Fibroblast of lung (primary cell): ENCODE results near the gene DPM3. TPM values are rescaled to one million over a fixed set of nuclear protein-coding genes. Genes with fewer than 3 reads are reported as not detected.

Experiments used
- DNase-seq, 2 donors: peaks; one replicate each; pipeline versions ENCODE4 v3.0.0 to v3.0.0-alpha.2; 2010; ENCODE audit warnings: low read depth in 2 of 2
- H2AFZ ChIP-seq: 2 replicates; pipeline ENCODE4 v1.5.1; 2012; ENCODE audit warnings: low read length, control low read depth, inconsistent platforms
- H3K27ac ChIP-seq: 2 replicates; pipeline ENCODE4 v1.5.1; 2011; ENCODE audit warnings: low read length, control low read depth; ENCODE audit not compliant: insufficient read depth
- H3K27me3 ChIP-seq: 2 replicates; pipeline ENCODE4 v1.5.1; 2011; ENCODE audit warnings: mild to moderate bottlenecking, low read length; ENCODE audit not compliant: control insufficient read depth, insufficient read depth
- H3K36me3 ChIP-seq: 2 replicates; pipeline ENCODE4 v1.5.1; 2011; ENCODE audit warnings: low read length; ENCODE audit not compliant: control insufficient read depth, insufficient read depth
- H3K4me1 ChIP-seq: 2 replicates; pipeline ENCODE4 v1.5.1; 2011; ENCODE audit warnings: low read length; ENCODE audit not compliant: control insufficient read depth, insufficient read depth; ENCODE audit errors: extremely low read depth
- H3K4me2 ChIP-seq: 2 replicates; pipeline ENCODE4 v1.5.1; 2011; ENCODE audit warnings: low read length, control low read depth; ENCODE audit not compliant: insufficient read depth; ENCODE audit errors: extremely low read depth
- H3K4me3 ChIP-seq, 4 experiments: fragments of 200-600 bp in 1 of 4; sonication (generic) in 1 of 4; replicated peaks in 1 of 4; 2 replicates each; pipeline ENCODE4 v1.5.1; 2011 to 2016; ENCODE audit warnings: low read length in 4 of 4, low read depth in 3 of 4, mild to moderate bottlenecking in 3 of 4, control low read depth in 2 of 4, inconsistent platforms in 1 of 4, mixed read lengths in 1 of 4; ENCODE audit not compliant: insufficient read depth in 1 of 4; ENCODE audit errors: control extremely low read depth in 1 of 4
- H3K79me2 ChIP-seq: 2 replicates; pipeline ENCODE4 v1.5.1; 2012; ENCODE audit warnings: mild to moderate bottlenecking, low read length, inconsistent platforms; ENCODE audit not compliant: control insufficient read depth, insufficient read depth
- H3K9ac ChIP-seq: 2 replicates; pipeline ENCODE4 v1.5.1; 2011; ENCODE audit warnings: mild to moderate bottlenecking, low read length, control low read depth; ENCODE audit not compliant: insufficient read depth
- H3K9me3 ChIP-seq: 2 replicates; pipeline ENCODE4 v1.5.1; 2012; ENCODE audit warnings: low read depth, low read length; ENCODE audit not compliant: control insufficient read depth, insufficient read depth
- H4K20me1 ChIP-seq: 2 replicates; pipeline ENCODE4 v1.5.1; 2011; ENCODE audit warnings: low read length; ENCODE audit not compliant: control insufficient read depth, insufficient read depth; ENCODE audit errors: extremely low read depth
- EZH2 ChIP-seq: IDR thresholded peaks from 2 replicates; pipeline ENCODE4 v1.5.1; 2012; ENCODE audit warnings: low read length, control low read depth, mild to moderate bottlenecking; ENCODE audit errors: missing control alignments
- polyA plus RNA-seq, 2 donors: library from polyadenylated mRNA; depleted of rRNA in 1 of 2; stranded (reverse) in 1 of 2; unstranded in 1 of 2; fragments of >200 nt; gene quantifications; 2 replicates each; pipeline ENCODE4 v1.2.1, GENCODE V29; 2011 to 2012; ENCODE audit warnings: missing spikeins in 1 of 2
- total RNA-seq: library from RNA; depleted of rRNA; stranded (reverse); fragments of >200 nt; gene quantifications from 2 replicates; pipeline ENCODE4 v1.2.1, GENCODE V29; 2014
- TF ChIP-seq, protein P1 (sequence below), 2 donors: IDR thresholded peaks in 1 of 2; conservative IDR thresholded peaks in 1 of 2; 1 replicate in 1 of 2; 2 replicates in 1 of 2; pipeline ENCODE4 v1.5.1; 2011 to 2012; ENCODE audit warnings: low read length in 2 of 2, control low read depth in 1 of 2, inconsistent platforms in 1 of 2, low read depth in 1 of 2, mild to moderate bottlenecking in 1 of 2

DPM3 gene
- total and polyA plus RNA-seq, 2 donors (not counting 1 experiment from before 2014, with no cell fraction given): 31.9 to 40.5 TPM

DNA sequence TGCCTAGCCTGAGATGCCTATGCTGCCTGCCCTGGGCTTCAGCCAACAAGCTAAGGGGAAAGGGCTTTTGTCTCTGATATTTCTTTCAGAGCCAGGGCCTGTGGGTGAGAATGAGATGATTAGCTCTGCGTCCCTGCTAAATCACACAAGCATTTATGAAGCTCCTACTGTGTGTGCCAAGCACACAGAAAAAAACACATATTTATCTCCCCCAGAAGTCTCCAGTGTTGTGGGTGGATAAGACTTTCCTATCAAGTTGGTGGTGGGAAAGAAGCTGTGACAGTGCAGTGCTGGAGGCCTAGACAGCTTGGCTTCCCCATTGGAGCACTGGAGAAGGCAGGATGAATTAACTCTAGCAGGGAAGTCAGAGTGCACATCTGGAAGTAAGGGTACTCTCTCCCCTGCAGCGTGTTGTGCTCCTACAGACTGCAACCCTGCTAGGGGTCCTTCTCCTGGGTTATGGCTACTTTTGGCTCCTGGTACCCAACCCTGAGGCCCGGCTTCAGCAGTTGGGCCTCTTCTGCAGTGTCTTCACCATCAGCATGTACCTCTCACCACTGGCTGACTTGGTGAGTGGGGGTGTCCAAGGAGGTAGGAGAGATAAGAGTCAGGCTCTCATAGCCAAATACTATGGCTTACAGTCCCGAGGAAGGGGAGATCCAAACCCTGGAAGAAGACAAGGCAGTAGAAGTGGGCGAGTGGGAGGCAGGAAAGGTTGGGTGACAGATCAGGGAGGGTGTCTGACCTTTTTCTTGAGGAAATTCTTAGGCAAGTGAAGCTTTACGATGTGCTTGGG, 3.0 kb downstream of the DPM3 start:
- Histone ChIP-seq H3K27ac (no peak overlapping the region), H4K20me1 (no peaks in the 10 kb centered on the region), H3K36me3 (no peaks in the 10 kb centered on the region), H3K27me3 (peaks cover 4% of the 10 kb centered on the region), H3K4me3 (peak overlapping the region; percentile 41 to 81 (median 63)), H3K4me1 (peaks cover 18% of the 10 kb centered on the region), H2AFZ (no peak overlapping the region), H3K79me2 (peaks cover 22% of the 10 kb centered on the region), H3K4me2 (peak overlapping the region; percentile 90), H3K9me3 (no peaks in the 10 kb centered on the region), H3K9ac (peak overlapping the region; percentile 6)
- no peak for DNase-seq
- TF ChIP-seq EZH2: no peak
- TF ChIP-seq, protein P1, sequence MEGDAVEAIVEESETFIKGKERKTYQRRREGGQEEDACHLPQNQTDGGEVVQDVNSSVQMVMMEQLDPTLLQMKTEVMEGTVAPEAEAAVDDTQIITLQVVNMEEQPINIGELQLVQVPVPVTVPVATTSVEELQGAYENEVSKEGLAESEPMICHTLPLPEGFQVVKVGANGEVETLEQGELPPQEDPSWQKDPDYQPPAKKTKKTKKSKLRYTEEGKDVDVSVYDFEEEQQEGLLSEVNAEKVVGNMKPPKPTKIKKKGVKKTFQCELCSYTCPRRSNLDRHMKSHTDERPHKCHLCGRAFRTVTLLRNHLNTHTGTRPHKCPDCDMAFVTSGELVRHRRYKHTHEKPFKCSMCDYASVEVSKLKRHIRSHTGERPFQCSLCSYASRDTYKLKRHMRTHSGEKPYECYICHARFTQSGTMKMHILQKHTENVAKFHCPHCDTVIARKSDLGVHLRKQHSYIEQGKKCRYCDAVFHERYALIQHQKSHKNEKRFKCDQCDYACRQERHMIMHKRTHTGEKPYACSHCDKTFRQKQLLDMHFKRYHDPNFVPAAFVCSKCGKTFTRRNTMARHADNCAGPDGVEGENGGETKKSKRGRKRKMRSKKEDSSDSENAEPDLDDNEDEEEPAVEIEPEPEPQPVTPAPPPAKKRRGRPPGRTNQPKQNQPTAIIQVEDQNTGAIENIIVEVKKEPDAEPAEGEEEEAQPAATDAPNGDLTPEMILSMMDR (conservative IDR thresholded peaks at IDR 0.05 in 1 of 2, IDR thresholded peaks at IDR 0.05 in 1 of 2; ENCODE audit: low read depth in 1 of 2, low read length in 2 of 2): no peak

DNA sequence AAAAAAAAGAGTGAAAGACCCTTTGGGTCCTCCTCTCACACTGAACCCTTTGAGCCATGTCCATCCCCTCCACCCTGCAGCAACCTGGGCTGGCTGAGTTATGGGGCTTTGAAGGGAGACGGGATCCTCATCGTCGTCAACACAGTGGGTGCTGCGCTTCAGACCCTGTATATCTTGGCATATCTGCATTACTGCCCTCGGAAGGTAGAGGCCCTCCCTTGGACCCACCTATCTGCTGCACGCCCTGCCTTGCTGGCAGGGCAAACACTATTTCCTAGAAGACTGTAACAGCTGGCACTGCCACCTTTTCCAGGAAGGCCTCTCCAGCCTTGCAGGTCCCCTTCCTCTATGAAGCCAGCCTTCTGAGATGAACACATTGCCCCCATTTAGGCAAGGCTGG, 3.6 kb downstream of the DPM3 start:
- Histone ChIP-seq H4K20me1 (no peaks in the 10 kb centered on the region), H3K9ac (peak overlapping the region; percentile 39), H3K9me3 (no peaks in the 10 kb centered on the region), H3K27me3 (peaks cover 3% of the 10 kb centered on the region), H3K4me3 (peak overlapping the region; percentile 41 to 81 (median 63)), H3K36me3 (no peaks in the 10 kb centered on the region), H3K27ac (peak overlapping the region; percentile 98), H3K79me2 (peaks cover 22% of the 10 kb centered on the region), H3K4me2 (peak overlapping the region; percentile 90), H3K4me1 (peaks cover 18% of the 10 kb centered on the region), H2AFZ (no peak overlapping the region)
- TF ChIP-seq, protein P1 (conservative IDR thresholded peaks at IDR 0.05 in 1 of 2, IDR thresholded peaks at IDR 0.05 in 1 of 2; ENCODE audit: low read depth in 1 of 2, low read length in 2 of 2): no peak
- no peak for TF ChIP-seq EZH2
- DNase-seq: no peak

GRCh38 chr1:155135415-155136028, 4.8 kb downstream of the DPM3 start, which contains the start of gene SLC50A1:
Gene SLC50A1, plus strand, starts transcription at chr1:155135852. Its CDS starts 60 bp downstream, at chr1:155135912.
- Histone ChIP-seq H3K9ac (peak within 1 kb of the TSS; percentile 91), H4K20me1 (no peaks in the 10 kb centered on the region), H3K27ac (peak within 1 kb of the TSS; percentile 98), H3K4me3 (peak within 1 kb of the TSS; percentile 68 to 82 (median 81)), H2AFZ (peak within 1 kb of the TSS; percentile 82), H3K79me2 (peaks cover 22% of the 10 kb centered on the region), H3K9me3 (no peaks in the 10 kb centered on the region), H3K4me2 (peak within 1 kb of the TSS; percentile 92), H3K4me1 (peaks cover 18% of the 10 kb centered on the region), H3K36me3 (no peaks in the 10 kb centered on the region), H3K27me3 (no peaks in the 10 kb centered on the region)
- no peak for TF ChIP-seq EZH2
- TF ChIP-seq, protein P1 (conservative IDR thresholded peaks at IDR 0.05 in 1 of 2, IDR thresholded peaks at IDR 0.05 in 1 of 2; ENCODE audit: low read depth in 1 of 2, low read length in 2 of 2): no peak
- peak; percentile 90 to 95 for DNase-seq
